GM21360 (cell line): Measurements from ENCODE around the gene TRAT1.
A peak's percentile ranks its signal among the peaks of the same experiment; 100 is the strongest.
"Not testable (repeated sequence)": the region's sequence is repeated elsewhere in the genome, so short reads cannot be mapped to it uniquely, and the experiment has no call there.

Experiments used
- ATAC-seq: cut with Tn5 transposase; IDR thresholded peaks from one replicate; pipeline ENCODE4 v1.9.1; 2021; ENCODE audit warnings: mild to moderate bottlenecking, moderate library complexity; ENCODE audit not compliant: unreplicated experiment

The TRAT1 gene, protein sequence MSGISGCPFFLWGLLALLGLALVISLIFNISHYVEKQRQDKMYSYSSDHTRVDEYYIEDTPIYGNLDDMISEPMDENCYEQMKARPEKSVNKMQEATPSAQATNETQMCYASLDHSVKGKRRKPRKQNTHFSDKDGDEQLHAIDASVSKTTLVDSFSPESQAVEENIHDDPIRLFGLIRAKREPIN

DNA sequence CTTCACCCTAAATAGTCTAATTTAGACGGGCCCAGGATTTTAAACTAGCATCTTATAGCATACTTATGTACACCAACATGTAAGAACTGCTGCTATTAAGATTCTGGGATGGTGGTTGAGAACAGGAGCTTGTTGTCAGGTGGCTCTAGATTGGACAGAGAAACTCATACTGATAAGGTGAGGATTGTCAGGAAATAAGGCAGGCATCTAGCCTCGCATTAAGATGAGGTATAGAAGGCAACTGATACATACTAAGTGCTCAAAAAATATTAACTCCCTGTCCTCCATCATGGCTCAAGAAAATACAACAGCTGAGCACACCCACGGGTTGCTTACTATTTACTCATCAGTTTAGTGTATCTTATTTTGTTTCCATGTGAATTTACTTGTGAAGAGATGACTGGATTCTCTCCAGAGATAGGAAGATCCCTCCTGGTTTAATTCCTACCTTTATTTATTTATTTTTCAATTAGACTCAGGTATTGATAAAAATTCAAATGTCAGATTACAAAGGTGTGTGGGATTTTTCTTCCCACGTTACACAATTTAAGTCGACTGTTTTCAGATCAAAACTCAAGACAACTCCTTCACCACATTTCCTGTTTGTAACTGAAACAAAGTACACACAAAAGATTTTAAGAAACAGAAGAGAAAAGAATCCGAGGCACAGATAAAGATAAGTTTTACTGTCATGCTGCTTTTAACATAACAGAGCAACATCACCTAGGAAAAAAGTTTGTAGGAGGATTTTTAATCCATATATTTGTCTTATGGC, at the start of gene TRAT1:
Gene TRAT1 (plus strand): TSS at position 664 of the 775 bp plus-strand sequence. CDS start 142 bp downstream, outside the sequence.
- ATAC-seq: peak; percentile 39

DNA sequence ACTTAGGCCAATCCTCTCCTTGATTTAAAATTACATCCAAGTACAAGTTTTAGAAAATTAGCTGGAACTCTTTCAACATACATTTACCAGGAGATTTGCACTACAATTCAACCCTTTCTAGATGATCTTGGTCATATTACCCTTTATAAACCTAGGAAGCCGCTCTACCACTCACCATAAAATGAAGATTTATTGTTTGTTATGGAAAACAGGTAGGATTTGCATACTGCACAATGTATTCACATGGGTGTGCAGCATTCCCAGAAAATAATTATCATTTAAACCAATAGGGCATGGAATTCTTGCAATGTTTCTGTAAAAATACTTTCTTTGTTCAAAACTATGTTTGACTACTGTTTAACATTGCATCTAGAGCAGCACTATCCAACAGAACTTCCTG, 46.9 kb upstream of the TRAT1 start:
- no peak for ATAC-seq

DNA sequence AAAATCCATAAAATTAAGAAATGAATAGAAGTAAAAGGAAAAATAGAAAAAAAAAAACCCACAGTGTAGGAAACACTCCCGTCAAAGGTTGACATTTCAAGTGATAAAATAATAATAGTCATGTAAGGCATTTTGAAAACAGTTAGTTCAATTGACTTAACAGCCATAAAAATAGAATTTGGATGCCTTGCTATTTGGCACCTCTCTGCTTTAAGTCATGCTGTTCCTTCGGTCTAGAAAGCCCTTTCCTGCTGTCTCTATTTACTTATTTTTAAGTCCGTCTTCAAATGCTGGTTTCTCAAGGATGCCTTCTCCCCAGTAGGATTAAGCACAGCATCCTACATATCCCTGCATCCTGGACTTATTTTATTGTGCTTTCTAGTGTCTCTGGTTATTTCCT, 43.1 kb upstream of the TRAT1 start:
- no peak for ATAC-seq

DNA sequence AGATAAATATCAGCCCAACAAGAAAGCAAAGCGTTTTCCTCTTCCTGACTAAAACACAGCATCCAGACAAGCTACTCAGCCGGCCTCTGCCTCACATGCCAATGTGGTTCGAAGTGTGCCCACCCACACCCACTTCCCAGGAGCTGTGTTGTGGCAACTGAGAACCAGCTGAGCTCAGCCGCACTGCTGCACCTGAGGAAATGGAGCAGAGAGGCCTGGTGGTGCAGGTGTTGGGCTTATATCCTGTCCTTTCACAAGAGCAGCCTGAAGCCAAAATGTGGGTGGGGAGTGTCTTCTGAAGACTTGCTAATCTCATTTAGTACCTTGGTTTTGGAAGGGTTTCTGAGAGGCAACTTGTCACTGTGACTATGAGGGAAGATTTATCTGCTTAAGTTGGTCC, 42.4 kb upstream of the TRAT1 start:
- no peak for ATAC-seq

DNA sequence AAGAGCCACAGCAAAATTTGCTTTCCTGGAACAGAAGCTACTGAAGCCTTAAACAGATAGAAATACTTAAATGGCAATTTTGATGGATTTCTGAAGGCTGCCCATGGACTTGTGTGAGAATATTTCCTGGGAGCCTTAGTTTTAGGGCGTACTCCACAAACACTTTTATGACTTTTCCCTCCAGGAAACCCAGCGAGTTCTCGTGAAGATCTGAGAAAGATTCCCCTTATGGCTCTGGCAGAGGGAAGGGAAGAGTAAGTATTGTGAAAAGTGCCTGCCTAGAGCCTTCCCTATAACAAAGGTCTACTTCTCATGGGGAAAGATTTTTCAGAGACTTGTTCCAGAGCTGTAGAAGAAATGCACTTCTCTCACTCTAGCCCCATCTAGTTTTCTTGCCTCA, 31.1 kb upstream of the TRAT1 start:
- ATAC-seq: no peak

DNA sequence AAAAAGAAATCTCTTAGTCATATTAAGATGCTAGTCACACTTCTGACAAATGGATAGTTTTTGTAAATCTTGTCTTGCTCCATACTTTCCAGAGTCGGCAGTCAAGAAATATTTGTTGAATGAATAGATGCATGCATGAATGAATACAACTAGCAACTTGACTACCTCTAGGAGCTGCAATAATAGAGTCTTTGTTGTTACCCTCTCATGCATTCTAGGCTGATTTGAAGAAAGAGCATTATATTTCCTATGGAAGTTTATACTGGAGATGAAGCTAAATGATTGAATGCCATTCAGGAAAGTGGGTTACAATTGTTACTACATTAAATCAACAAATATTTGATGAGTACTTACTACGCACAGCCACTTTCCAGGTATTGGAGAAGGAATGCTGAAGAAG, 18.1 kb upstream of the TRAT1 start:
- ATAC-seq: no peak

DNA sequence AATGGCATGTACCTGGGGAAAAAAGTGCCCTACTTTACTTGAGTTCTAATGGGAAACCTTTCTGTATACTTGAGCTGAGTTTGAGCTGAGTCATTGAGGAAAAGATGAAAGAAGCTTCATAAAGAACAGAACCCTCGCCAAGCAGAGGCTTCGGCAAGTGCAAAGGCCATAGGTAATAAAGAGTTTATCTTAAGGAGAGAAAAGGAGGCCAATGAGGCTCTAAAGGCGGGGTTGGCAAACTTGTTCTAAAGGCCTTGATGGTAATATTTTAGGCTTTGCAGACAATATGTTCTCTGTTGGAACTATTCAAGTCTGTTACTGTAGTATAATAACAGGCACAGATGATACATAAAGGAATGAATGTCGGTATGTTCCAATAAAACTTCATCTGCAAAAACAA, 17.6 kb upstream of the TRAT1 start:
- no peak for ATAC-seq

DNA sequence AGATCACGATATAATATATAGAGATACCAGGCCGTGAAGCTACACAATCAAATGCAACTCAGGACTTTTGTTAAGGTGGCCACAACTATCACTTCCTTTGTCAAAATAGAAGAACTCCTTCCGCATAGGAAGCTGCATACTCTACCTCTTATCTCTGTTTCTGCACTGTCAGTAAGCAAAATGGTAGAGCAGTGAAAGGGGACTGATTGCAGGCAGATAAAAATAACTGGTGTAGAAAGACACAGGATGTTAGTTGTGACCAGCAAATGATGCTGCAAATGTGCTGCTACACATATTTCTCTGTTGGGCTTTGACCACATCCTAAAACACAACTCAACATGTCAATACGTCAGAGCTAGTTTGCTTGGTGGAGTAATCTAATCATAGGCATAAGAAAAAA, 16.3 kb upstream of the TRAT1 start:
- ATAC-seq: peak; percentile 64

DNA sequence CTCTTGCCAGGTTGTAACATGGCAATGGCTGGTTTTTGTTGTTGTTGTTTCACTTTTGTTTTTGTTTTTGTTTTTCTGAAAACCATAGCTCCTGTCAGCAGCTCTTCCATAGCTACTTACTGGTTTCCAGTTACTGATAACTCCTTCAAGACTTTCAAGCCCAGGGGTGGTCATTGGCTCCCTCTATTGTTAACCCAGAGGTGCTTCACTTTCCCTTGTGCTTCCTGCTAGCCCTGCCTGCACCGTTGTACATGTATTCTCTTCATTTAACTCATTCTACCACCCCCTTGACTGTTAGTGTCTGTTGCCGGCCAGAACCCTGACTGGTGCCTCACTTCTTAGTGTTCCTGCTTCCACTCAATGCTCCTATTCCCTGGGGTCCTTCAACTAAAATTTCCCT, 4.2 kb upstream of the TRAT1 start:
- ATAC-seq: peak; percentile 84

DNA sequence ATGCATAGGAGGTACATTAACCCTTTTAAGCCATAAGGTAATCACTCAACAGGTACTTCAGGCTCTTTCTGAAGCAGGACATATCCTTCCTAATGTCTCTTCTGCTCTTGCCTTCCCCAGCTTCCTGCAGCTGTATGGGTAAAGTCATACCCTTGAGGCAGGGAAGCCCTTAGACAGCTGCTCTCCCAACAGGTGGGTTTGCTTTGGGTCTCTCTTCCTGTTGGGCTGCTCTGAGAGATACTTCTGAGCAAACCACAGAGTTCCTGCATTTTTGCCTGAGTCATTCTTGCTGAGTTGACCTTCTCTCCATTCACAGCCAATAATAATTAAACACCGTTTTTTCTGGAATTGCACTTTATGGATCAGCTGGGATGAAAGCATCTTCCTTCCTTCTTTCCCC, 2.0 kb upstream of the TRAT1 start:
- no peak for ATAC-seq

DNA sequence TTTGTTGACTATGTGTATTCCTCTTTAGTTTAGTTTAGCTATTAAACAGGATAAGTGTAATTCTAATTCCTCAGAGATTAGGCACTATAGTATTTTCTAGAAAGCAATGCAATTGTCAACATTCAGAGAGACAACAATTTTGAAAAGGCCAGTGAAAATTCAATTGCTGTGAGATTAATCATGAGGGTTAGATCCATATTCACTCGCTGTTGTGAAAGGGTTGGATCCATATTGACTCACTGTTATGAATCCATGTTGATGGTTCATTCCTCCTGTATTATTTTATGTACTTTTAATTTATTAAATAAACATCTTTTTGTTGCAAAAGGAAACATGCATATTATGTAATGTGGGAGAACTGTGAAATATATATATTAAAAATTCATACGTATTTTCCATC, 641 bp downstream of the TRAT1 start:
- no peak for ATAC-seq

DNA sequence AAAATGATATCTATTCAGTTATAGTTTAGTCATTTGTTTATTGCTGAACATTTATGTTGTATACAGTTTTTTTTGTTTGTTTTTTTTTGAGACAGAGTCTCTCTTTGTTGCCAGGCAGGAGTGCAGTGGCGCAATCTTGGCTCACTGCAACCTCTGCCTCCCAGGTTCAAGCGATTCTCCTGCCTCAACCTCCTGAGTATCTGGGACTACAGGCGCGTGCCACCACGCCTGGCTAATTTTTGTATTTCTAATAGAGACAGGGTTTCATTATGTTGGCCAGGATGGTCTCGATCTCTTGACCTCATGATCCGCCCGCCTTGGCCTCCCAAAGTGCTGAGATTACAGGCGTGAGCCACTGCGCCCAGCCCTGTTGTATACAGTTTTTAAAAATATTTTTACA, 1.2 kb downstream of the TRAT1 start:
- ATAC-seq: not testable (repeated sequence)

DNA sequence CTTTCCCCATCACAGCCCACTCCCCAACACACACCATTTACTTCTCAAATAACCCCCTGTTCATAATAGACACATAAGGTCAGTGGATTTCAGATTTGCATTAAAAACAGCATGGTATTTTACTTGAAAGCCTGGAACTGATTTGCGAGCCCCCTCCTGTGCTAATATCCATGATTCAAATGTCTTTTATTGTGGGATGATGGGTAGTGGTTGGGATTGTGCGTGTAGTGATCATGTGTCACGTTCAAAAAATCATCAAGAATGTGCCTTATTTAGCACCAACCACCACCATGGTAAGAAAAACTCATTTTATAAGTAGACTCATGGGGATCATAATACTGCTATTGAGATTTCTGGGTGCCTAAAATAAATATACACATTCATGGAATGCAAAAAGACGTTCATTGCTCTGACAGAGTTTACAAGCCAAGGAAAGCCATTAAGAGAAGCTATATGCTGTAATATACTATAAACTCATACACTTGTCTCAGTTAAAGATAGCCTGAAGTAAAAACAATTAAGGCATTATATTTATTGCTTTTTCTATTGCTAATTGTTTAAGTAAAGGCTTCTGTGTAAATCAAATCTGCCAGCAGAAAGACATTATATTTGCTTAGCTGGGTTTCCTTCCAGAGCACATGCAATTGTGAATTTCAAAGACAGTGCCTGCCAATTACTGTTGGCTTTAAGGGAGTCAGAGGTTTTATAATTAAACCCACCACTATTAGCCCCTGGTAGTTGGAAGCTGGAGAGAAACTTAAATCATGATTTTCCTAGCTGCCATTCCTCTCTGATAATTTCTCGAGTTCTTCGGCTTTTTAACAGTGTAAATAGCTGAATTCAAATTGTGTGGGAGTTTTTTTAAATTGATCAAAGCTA, 4.0 kb downstream of the TRAT1 start:
- ATAC-seq: no peak

DNA sequence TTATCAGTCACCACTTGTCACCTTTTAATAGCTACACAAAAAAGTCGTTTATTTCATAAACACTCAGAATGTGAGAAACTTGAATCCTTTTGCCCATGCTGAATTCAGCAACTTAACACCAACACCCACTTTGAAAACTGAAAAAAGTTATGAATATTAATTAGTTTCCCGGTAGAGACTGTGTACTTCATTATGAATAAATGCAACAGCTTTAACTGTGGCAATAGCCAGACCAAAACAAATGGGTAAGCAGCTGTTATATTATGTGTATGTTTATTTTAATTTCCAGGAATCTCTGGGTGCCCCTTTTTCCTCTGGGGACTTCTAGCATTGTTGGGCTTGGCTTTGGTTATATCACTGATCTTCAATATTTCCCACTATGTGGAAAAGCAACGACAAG, 7.8 kb downstream of the TRAT1 start:
- ATAC-seq: no peak

DNA sequence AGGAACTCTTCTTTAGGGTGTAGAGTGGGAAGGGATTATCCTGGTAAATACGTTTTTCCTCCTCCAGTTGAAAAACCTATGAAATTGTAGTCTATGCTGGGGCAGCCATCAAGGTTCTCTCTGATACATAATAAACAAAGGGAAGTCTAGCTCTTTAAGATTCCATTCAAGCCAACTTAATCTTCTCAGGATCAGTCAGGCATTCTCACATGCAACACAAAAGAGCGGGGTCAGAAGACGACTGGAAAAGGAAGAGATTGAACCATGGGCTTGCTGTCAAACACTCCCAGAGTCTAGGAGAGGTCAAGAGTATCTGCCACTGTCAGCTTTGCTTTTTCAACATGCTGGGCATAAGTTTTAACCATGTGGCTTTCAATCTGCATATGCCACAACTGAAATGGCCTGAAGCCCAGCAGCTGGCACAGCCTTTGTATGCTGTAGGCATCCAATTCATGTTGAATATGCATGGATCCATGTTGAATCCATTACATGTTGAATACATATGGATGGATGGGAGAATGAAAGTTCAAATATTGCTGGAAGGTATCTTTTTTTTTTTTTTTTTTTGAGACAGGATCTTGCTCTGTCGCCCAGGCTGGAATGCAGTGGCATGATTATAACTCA, 8.5 kb downstream of the TRAT1 start:
- no peak for ATAC-seq

DNA sequence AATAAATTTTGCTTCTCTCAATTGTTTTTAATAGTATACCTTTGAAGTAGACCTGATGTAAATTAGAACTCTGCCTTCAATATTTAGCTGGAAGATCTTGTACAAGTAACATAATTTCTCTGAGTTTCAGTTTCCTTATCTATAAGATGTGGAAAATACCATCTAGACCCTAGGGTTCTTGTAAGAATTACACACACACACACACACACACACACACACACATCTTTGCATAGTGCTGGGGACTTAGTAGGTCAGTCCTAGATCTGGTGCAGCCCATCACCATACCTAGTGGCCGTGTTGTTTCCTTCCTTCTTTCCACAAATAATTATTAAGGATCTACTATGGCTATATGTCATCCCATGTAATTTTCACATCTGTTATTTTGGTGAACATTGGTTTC, 11.0 kb downstream of the TRAT1 start:
- no peak for ATAC-seq

DNA sequence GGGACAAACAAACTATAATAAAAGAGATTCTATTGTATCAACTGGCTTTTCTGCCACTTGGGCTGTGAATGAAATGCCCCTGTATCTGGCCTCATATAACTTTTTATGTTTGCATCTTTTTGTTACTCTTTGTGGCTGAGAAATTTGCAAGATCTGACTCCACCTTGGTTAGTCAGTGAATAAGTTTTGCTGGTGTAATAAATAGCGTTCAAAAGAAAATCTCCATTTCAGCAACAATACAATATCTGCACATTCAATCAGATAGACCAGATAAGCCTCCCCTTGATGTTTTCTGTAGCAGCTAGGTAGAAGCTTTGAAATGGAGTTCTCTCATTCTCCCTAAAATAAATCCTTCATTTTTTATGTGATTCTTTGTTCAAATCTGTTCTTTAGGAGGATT, 12.0 kb downstream of the TRAT1 start:
- ATAC-seq: no peak

DNA sequence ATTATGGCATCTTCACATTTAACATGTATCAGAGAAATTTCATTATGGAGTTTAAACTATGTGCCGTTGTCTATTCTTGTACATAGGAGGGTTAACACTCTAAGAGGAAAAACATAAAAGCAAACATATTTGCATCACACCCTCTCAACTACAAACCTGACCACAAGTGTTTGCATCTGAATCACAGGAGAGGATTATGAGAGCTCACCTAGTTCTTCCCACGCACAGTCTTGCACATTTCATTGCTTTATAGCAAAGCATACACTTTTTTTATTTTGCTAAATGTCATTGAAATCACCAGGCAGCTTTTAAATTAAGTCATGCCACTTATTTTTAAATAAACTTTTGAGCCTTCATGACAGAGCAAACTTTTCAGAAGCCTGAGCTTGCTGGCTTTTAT, 12.5 kb downstream of the TRAT1 start:
- ATAC-seq: no peak

DNA sequence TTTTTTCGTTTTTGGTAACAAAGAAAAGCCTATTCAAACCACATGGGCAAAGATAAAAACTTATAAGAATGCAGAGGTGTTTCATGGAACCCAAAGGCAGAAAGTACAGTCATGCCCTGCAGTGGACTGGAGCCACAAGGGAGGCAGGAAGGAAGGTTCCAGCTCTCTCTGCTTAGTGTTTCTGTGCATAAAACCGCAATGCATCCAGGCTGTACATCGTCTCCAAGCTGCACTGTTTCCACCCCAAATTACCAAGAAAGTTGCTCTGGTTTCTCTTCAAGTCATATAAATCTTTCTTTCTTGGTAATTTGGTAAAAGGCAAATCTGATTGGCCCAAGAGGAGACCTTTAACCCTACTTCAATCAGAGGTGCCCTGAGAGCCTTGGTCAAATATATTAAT, 15.8 kb downstream of the TRAT1 start:
- ATAC-seq: no peak

DNA sequence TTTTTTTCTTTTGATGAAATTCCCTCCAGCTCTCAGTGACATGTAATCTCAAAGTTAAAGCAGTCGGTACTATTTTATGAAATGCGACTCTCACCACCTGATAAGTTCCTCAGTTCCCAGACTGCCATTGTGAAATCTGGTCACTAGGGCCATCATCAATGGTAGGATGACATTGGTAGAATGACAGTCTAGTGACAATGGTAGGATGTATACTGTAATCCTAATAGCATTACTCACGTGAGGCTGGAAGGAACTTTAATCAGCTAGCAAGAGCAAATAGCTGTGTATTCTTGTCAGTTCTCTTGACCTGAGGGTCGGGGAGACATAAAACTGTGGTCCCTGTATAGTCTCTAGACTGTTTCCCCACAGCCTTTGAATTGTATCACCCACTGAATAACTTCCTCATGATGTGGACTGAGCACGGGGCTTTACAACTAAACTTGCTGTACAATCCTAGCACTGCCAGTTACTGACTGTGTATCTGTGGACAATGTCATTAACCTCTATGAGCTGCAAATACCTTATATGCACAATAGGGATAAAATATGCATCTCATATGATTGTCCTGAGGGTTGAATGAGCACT, 23.2 kb downstream of the TRAT1 start:
- ATAC-seq: no peak

DNA sequence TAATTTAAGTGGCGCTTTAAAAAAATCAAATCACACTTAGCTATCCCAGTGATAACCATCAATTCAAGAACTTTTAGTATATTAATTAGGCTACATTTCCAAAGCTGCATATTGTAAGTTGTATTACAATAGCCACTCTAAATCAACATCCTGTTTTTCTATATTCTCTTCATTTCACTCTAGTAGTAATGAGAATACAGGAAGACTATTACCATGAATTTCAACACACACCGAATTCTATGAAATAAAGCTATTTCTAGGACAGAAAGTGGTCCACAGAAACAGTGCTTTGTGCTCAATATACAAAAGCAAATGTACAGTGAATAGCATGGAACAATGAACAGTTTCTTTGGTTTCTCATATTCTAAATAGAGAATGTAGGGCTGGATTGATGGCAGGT, 24.6 kb downstream of the TRAT1 start:
- no peak for ATAC-seq
